HG02571 (cell line): ENCODE results near the gene ACD.

Experiments
- ATAC-seq: cut with Tn5 transposase; IDR thresholded peaks from one replicate; pipeline ENCODE4 v1.9.1; 2021; ENCODE audit warnings: mild to moderate bottlenecking, moderate library complexity; ENCODE audit not compliant: unreplicated experiment

ACD gene

DNA sequence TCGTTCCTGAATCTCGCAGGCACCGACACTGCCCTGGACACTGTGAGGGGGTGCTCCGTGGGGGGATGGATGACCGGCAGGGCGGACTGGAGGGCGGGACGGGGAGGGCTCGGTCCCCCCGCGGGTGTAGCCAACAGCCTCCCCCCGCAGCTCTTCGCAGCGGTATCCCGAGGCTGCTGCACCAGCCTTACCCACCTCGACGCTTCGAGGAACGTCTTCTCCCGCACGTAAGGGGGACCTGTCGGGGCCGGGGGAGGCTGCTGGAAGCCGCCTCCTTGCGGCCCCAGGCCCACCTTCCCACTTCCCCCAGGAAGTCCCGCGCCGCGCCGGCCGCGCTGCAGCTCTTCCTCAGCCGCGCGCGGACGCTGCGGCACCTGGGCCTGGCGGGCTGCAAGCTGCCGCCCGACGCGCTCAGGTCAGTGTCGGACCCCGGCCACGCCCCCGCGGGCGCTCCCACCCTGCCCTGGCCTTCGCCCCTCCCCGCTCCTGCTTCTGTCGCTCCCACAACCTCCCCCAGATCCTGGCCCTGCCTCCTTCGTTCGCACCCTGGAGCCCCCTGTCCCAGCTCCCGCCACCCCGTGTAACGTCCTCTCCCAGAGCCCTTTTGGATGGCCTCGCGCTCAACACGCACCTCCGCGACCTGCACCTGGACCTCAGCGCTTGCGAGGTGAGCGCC, 11.8 kb downstream of the ACD start:
- ATAC-seq = no peak

DNA sequence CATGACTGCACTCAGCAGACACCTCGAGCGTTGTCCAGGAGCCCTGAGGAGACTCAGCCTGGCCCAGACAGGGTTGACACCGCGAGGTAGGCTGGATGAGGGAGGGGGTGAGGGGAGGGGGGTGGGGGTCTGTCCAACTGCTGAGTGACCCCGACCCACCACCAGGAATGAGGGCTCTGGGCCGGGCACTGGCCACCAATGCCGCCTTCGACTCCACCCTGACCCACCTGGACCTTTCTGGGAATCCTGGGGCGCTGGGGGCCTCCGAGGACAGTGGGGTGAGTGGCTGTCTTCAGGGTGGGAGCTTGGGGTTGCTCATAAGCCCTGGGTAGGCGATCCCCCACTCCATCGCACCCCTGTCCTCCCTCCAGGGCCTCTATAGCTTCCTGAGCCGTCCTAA, 12.4 kb downstream of the ACD start:
- ATAC-seq = no peak

DNA sequence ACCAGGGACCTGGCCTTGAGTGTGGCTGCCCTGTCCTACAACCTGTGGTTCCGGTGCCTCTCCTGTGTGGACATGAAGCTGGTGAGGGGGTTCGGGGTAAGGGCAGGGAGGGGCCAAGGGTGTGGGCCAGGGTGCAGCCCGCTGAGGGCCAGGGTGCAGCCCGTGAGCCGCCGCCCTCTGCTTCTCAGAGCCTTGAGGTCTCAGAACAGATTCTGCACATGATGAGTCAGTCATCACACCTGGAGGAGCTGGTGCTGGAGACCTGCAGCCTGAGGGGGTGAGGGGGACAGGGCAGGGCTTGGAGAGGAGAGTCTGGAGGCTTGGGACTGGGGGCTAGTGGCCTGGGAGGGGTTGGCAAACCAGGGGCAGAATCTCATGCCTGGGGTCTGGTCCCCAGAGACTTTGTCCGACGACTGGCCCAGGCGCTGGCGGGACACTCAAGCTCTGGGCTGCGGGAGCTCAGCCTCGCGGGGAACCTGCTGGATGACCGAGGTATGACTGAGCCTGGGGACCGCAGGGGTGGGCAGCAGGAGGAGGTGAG, 12.9 kb downstream of the ACD start:
- no peak for ATAC-seq

DNA sequence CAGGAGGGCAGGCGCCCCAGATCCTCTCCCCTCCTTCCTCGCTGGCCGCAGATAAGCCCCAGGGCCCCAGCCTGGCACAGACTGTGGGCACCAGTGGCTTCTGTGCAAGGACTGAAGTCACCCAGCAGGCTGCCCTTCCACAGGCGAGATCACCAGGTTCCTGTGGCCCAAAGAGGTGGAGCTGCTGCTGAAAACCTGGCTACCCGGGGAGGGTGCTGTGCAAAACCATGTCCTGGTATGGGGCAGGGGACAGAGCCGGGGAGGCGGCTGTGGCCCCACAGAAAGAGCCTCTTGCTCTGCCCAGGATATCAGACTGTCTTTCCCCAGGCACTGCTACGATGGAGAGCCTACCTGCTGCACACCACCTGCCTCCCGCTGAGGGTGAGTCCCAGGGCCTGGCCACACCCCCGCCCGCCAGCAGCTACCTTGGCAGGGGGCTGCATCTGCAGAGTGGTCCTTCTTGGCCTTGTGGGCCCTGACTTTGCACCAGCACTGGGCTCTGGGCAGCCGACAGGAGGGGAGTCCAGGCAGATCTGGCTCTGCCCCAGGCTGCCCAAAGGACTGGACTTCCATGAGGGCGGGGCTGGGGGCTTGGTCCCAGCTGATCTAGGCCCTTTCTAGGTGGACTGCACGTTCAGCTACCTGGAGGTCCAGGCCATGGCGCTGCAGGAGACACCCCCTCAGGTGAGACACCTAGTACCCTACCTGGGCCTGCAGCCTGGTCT, 14.5 kb downstream of the ACD start:
- ATAC-seq = peak; percentile 4

- no peak for ATAC-seq
Observed at GRCh38 chr16:67644038-67644437, 16.0 kb downstream of the ACD start.

DNA sequence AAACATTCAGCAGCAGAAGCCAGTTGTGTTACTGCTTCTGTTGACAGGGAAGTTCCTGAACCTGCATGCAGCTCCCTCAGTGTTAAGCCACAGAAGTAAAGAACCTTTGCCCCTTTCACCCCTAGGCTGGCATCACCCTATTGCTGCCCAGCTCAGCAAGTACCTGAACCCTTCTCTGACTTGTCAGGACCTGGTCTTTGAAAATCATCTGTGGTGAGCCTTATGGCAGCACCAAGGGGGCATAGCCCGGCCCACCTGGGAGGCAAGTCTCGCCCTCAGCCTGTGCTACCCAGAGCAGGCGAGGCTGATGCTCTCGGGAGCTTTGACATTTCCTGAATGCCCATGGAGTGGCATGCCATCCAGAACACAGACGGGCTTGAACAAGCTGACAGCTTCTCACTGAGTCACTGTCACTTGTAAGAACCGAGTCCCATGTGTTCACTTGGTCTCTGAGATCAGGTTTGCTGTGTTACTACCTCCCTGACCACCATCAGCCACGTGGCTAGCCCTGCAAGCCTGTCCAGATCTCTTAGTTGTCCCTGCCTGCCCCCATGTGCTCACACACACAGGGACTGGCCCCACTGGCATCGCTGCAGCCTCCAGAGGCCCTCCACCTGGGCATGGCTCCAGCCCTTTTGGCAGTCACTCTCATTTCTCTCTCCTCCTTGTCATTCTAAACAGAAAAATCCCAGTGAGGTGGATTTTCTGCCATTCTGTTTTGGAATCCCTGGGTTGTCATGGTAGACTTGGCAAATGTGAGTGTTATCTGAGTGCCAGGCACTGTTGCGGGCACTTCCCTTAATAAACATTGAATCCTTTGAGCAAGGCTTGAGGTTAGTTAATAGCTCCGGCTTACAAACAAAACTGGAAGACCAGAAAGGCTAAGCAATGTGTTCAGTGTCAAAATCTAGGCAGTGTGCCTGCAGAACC, 18.0 kb downstream of the ACD start:
- no peak for ATAC-seq

GRCh38 chr16:67637625-67638024, 22.4 kb downstream of the ACD start:
- ATAC-seq = no peak

GRCh38 chr16:67636713-67637112, 23.3 kb downstream of the ACD start:
- ATAC-seq = no peak

- ATAC-seq = no peak
Observed at GRCh38 chr16:67632415-67633172, 27.5 kb downstream of the ACD start.

GRCh38 chr16:67628216-67628615, 31.8 kb downstream of the ACD start:
- no peak for ATAC-seq

- ATAC-seq = no peak
Observed at GRCh38 chr16:67613808-67614207, 46.3 kb downstream of the ACD start.

DNA sequence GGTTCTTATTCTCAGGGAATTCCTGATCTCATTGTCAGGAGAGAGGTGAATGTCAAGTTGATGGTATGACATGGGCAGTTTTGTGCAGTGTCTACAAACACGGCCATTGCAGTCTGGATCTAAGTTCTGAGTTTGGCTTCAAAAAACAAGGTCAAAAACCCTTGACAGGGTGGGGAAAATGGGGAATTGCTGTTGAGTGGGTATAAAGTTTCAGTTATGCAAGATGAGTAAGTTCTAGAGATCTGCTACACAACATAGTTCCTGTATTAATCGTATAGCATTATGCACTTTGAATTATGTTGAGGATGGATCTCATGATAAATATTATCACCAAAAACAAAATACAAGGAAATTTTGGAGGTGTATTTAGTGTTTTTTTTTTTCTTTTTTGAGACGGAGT, 51.7 kb downstream of the ACD start:
- no peak for ATAC-seq
